Fibroblast of pulmonary artery (primary cell): ENCODE data around the gene NCL.

ENCODE experiments used
- DNase-seq: peaks from one replicate; pipeline ENCODE4 v3.0.0-alpha.2; 2010; ENCODE audit warnings: low read depth
- H3K4me3 ChIP-seq: replicated peaks from 2 replicates; pipeline ENCODE4 v1.5.1; 2011; ENCODE audit warnings: low read depth, mild to moderate bottlenecking, control low read depth, low read length, moderate library complexity
- CTCF ChIP-seq: IDR thresholded peaks from 2 replicates; pipeline ENCODE4 v1.5.1; 2011; ENCODE audit warnings: mild to moderate bottlenecking, control low read depth, low read length, inconsistent platforms; ENCODE audit errors: missing control alignments

The NCL gene

GRCh38 chr2:231494669-231495068 lies 30.4 kb upstream of the NCL start:
- H3K4me3 ChIP-seq = no peak overlapping the region
- no peak for TF ChIP-seq CTCF
- no peak for DNase-seq

GRCh38 chr2:231490801-231491200 lies 26.5 kb upstream of the NCL start:
- no peak for DNase-seq
- no peak for TF ChIP-seq CTCF
- no peak overlapping the region for H3K4me3 ChIP-seq

- no peak for DNase-seq
- peak; percentile 20 for TF ChIP-seq CTCF
- H3K4me3 ChIP-seq = no peak overlapping the region
These were observed 25.7 kb upstream of the NCL start for GRCh38 chr2:231489990-231490389.

- TF ChIP-seq CTCF = no peak
- no peak for DNase-seq
- H3K4me3 ChIP-seq = no peak overlapping the region
These were observed 24.0 kb upstream of the NCL start for GRCh38 chr2:231488331-231488730.

GRCh38 chr2:231486851-231487596 lies 22.7 kb upstream of the NCL start:
- no peak for TF ChIP-seq CTCF

GRCh38 chr2:231483398-231484329 lies 19.4 kb upstream of the NCL start:
- peak overlapping the region; percentile 50 for H3K4me3 ChIP-seq
- DNase-seq = peak; percentile 26
- TF ChIP-seq CTCF = no peak

More at GRCh38 chr2:231486851-231487596, 22.7 kb upstream of the NCL start:
- no peak for DNase-seq
- H3K4me3 ChIP-seq = no peak overlapping the region
